GM18909 (cell line): ENCODE measurements around the gene SRRM3.
"Not testable (repeated sequence)": the region's sequence is repeated elsewhere in the genome, so short reads cannot be mapped to it uniquely, and the experiment has no call there.

Source experiments
- ATAC-seq: cut with Tn5 transposase; IDR thresholded peaks from one replicate; pipeline ENCODE4 v1.9.1; 2021; ENCODE audit warnings: mild to moderate bottlenecking; ENCODE audit not compliant: unreplicated experiment, poor library complexity

SRRM3 gene

GRCh38 chr7:76330673-76331072 is 129.0 kb downstream of the SRRM3 start:
- no peak for ATAC-seq

DNA sequence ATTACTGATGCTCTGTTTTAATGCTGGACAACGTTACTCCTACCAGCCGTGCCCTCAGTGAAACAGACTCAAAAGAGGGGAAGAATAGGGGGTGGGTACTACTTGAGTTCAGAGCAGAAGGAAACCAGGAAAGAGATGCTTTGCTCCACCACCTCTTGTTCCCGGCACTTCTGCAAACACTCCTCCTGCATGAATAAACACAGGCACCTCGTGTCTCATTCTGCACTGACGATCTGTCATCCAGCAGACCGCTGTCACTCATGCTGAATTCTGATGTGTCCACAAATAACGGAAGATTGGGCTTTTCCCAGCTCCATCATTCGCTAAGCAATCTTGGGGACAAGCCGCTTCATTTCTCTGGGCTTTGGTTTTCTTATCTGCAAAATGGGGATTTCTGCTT is 130.4 kb downstream of the SRRM3 start:
- ATAC-seq = no peak

GRCh38 chr7:76333511-76334101 is 131.9 kb downstream of the SRRM3 start:
- no peak for ATAC-seq

DNA sequence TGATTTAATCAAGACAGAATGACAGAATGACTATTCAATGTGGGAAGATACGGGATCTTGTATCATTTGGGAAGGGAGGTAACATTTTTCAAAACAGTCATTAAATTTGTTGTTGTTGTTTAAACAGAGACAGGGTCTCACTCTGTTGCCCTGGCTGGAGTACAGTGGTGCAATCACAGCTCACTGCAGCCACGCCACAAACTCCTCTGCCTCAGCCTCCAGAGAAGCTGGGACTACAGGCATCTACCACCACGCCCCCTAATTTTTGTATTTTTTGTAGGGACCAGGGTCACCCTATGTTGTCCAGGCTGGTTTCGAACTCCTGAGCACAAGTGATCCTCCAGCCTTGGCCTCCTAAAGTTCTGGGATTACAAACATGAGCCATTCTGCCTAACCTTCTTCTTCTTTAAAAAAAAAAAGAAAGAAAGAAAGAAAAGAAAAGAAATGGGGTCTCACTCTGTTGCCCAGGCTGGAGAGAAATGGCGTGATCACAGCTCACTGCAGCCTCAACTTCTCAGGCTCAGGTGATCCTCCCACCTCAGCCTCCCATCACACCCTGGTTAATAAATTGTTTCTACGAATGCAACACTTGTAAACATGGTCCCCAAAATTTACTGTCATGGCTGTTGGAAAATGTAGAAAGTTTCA is 132.7 kb downstream of the SRRM3 start:
- no peak for ATAC-seq

DNA sequence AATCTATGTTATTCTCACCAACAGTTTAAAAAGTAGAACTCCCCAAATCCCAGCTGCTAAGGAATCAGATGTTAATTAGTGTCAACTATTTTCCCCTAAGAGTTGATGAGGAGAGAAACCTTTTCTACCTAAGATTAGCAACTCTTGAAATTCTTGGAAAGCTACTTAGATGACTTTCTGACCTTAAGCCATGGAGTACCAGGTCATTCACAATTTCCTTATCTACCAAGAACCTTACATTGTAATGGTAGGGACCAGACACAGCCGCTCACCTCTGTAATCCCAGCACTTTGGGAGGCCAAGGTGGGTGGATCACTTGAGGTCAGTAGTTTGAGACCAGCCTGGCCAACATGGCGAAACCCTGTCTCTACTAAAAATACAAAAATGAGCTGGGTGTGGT is 133.7 kb downstream of the SRRM3 start:
- not testable (repeated sequence) for ATAC-seq

- ATAC-seq = no peak
Observed at GRCh38 chr7:76336094-76336493, 134.4 kb downstream of the SRRM3 start.
